Esophagus squamous epithelium (tissue), 5 donors: ENCODE measurements around the gene SPTY2D1. TPM values are rescaled to one million over a fixed set of nuclear protein-coding genes. Genes with fewer than 3 reads are reported as not detected.
A peak's percentile ranks its signal among the peaks of the same experiment; 100 is the strongest.
"Not testable (repeated sequence)": the region's sequence is repeated elsewhere in the genome, so short reads cannot be mapped to it uniquely, and the experiment has no call there.

ENCODE experiments used
- DNase-seq: peaks from one replicate; lab custom pipeline; 2025; lab: John Stamatoyannopoulos, UW
- H3K27ac ChIP-seq, 4 donors: fragments of 200-600 bp; sonication (generic); one replicate each; pipeline ENCODE4 v1.5.1; 2016 to 2019; ENCODE audit warnings: mild to moderate bottlenecking in 1 of 4
- H3K27me3 ChIP-seq, 4 donors: fragments of 200-600 bp; sonication (generic); 1 replicate in 3 of 4; 2 replicates in 1 of 4; pipeline versions ENCODE4 v1.5.1 to v1.6.0; 2017 to 2021; ENCODE audit warnings: antibody characterized with exemption in 1 of 4
- H3K36me3 ChIP-seq, 3 donors: fragments of 200-600 bp; sonication (generic); one replicate each; pipeline ENCODE4 v1.5.1; 2016 to 2019
- H3K4me1 ChIP-seq, 3 donors: fragments of 200-600 bp; sonication (generic); one replicate each; pipeline ENCODE4 v1.5.1; 2017 to 2019
- H3K4me3 ChIP-seq, 4 donors: fragments of 200-600 bp; sonication (generic); 1 replicate in 3 of 4; 2 replicates in 1 of 4; pipeline ENCODE4 v1.5.1; 2016 to 2019; ENCODE audit warnings: mild to moderate bottlenecking in 2 of 4, moderate library complexity in 1 of 4
- H3K9me3 ChIP-seq, 3 donors: fragments of 200-600 bp; sonication (generic); one replicate each; pipeline ENCODE4 v1.5.1; 2016 to 2019
- CTCF ChIP-seq, 6 experiments: fragments of 450-650 bp in 4 of 6; fragments of 200-600 bp in 2 of 6; sonication (generic) in 2 of 6; IDR thresholded peaks; one replicate each; pipeline ENCODE4 v1.5.1; 2016 to 2019; ENCODE audit warnings: antibody characterized with exemption in 6 of 6, mild to moderate bottlenecking in 4 of 6, moderate library complexity in 4 of 6
- POLR2A ChIP-seq, 4 donors: fragments of 450-650 bp; IDR thresholded peaks; one replicate each; pipeline ENCODE4 v1.6.1; 2017; ENCODE audit warnings: antibody characterized with exemption in 4 of 4, mild to moderate bottlenecking in 4 of 4, moderate library complexity in 3 of 4
- WGBS, 2 donors: methylation state at CpG; one replicate each; pipeline ENCODE4 v1.1.5; 2018; 5-methylcytosine and 5-hydroxymethylcytosine counted together
- intact Hi-C: fragments of 100-400 bp; cut with DNase I; formaldehyde crosslinking; loops from one replicate; pipeline ENCODE4 v1.15.0; 2022
- total RNA-seq, 4 donors: library from RNA; depleted of rRNA; stranded (reverse); fragments of >200 nt; gene quantifications; one replicate each; pipeline ENCODE4 v1.1.0, GENCODE V29; 2016
- donor health status: DM: yes; HTN: yes; CAD: no.

Gene SPTY2D1
- total RNA-seq, 4 donors from 2014 or later = 16.6 to 30.9 (median 19.0) TPM

DNA sequence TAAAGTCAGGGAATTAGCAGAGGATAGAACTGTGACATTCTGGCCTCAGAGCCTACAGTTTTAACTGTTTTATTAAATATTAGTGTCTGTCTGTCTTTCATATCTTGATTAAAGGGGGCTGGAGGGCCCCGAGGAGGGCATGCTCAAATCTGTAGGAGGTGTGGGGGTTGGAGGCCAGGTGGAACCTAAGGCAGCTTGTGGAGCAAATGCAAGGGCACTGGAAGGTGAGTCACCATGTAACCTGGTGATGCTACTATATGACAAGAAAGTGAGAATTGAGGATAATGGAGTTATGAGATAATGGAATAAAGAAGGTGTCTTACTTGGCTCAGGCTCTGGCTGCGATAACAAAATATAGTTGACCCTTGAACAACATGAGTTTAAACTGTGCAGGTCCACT lies 37.1 kb upstream of the SPTY2D1 start:
- intact Hi-C loops = no loop called here
- no peak for TF ChIP-seq CTCF (IDR thresholded peaks at IDR 0.05)
- no peak for TF ChIP-seq POLR2A (IDR thresholded peaks at IDR 0.05)
- Histone ChIP-seq H3K4me3 (no peak overlapping the region), H3K9me3 (no peaks in the 10 kb centered on the region), H3K36me3 (no peaks in the 10 kb centered on the region), H3K4me1 (peaks cover 0 to 16% (median 6%) of the 10 kb centered on the region in 3 donors), H3K27ac (no peak overlapping the region), H3K27me3 (no peaks in the 10 kb centered on the region)
- WGBS, 2 donors = 64 to 74% methylated on average over 2 of the region's 2 CpGs
- DNase-seq = no peak

DNA sequence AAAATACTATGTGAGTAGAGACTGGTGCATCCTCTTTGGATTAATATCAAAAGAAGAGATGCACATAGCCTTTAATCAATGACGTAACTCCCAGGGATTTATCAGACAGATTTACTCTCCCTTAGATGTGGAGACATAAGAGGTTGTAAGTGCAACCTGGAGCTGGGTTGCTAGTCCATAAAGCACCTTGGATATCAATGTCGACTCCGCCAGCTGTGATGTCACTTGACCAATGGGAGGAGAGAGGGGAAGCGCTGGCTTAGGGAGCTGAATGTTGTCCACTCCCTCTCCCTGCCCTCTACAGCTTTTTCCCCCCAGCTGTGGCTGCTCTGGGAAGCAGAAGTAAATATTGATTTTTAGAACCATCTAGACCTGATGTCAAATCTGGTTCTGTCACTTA lies 35.6 kb upstream of the SPTY2D1 start:
- intact Hi-C loops = no loop called here
- H3K27ac ChIP-seq = peak overlapping the region in 1 of 4 donors; percentile 40
- DNase-seq = no peak
- no peak overlapping the region for H3K4me3 ChIP-seq
- no peak for TF ChIP-seq CTCF (IDR thresholded peaks at IDR 0.05)
- no peak for TF ChIP-seq POLR2A (IDR thresholded peaks at IDR 0.05)
- no peaks in the 10 kb centered on the region for H3K9me3 ChIP-seq
- 60 to 78% methylated on average over 4 of the region's 4 CpGs for WGBS, 2 donors
- peaks cover 0 to 16% (median 6%) of the 10 kb centered on the region in 3 donors for H3K4me1 ChIP-seq
- no peaks in the 10 kb centered on the region for H3K27me3 ChIP-seq
- no peaks in the 10 kb centered on the region for H3K36me3 ChIP-seq

GRCh38 chr11:18669219-18669596 lies 35.1 kb upstream of the SPTY2D1 start:
- H3K4me1 ChIP-seq = peaks cover 0 to 16% (median 6%) of the 10 kb centered on the region in 3 donors
- TF ChIP-seq CTCF (IDR thresholded peaks at IDR 0.05) (no peak), POLR2A (IDR thresholded peaks at IDR 0.05) (no peak)
- H3K27me3 ChIP-seq = no peaks in the 10 kb centered on the region
- intact Hi-C loops = no loop called here
- H3K9me3 ChIP-seq = no peaks in the 10 kb centered on the region
- H3K27ac ChIP-seq = peak overlapping the region in 2 of 4 donors; percentile 31 to 40
- no peaks in the 10 kb centered on the region for H3K36me3 ChIP-seq
- no peak overlapping the region for H3K4me3 ChIP-seq
- no peak for DNase-seq
- 4 to 19% methylated on average over 2 of the region's 2 CpGs for WGBS, 2 donors

DNA sequence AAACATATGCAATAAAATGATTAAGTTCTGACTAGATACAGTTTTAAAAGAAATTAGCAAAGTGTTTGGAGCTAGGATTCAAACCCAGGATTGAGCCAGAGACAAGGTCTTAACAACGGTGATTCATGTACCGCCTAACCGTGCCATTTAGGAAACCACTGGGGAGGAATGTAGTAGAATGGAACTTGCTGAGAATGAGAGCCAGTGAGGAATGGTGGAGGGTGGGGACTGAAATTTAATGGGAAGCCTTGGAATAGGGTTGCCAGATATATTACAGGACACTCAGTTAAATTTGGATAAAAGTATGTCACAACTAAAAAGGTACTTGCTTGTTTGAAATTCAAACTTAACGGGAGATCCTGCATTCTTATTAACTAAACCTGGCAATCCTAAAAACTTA lies 34.0 kb upstream of the SPTY2D1 start:
- H3K4me1 ChIP-seq = peaks cover 0 to 16% (median 6%) of the 10 kb centered on the region in 3 donors
- H3K36me3 ChIP-seq = no peaks in the 10 kb centered on the region
- intact Hi-C loops = no loop called here
- 65 to 75% methylated on average over 4 of the region's 4 CpGs for WGBS, 2 donors
- no peaks in the 10 kb centered on the region for H3K27me3 ChIP-seq
- TF ChIP-seq CTCF (IDR thresholded peaks at IDR 0.05) (no peak), POLR2A (IDR thresholded peaks at IDR 0.05) (no peak)
- DNase-seq = no peak
- H3K27ac ChIP-seq = no peak overlapping the region
- no peak overlapping the region for H3K4me3 ChIP-seq
- H3K9me3 ChIP-seq = no peaks in the 10 kb centered on the region

GRCh38 chr11:18665353-18665872 lies 31.3 kb upstream of the SPTY2D1 start:
- H3K36me3 ChIP-seq, H3K9me3 ChIP-seq, intact Hi-C loops, DNase-seq, H3K4me3 ChIP-seq, H3K27me3 ChIP-seq, H3K27ac ChIP-seq: not testable (repeated sequence)
- H3K4me1 ChIP-seq = peaks cover 0 to 16% (median 6%) of the 10 kb centered on the region in 3 donors
- 57 to 76% methylated on average over 7 to 9 of the region's 10 CpGs for WGBS, 2 donors

- 66 to 79% methylated on average over 5 of the region's 5 CpGs for WGBS, 2 donors
- Histone ChIP-seq H3K4me3 (no peak overlapping the region), H3K27me3 (peaks cover 0 to 12% (median 0%) of the 10 kb centered on the region in 4 donors), H3K9me3 (no peaks in the 10 kb centered on the region), H3K27ac (no peak overlapping the region), H3K4me1 (no peaks in the 10 kb centered on the region), H3K36me3 (no peaks in the 10 kb centered on the region)
- intact Hi-C loops = no loop called here
- TF ChIP-seq CTCF (IDR thresholded peaks at IDR 0.05) (no peak), POLR2A (IDR thresholded peaks at IDR 0.05) (no peak)
- DNase-seq = no peak
Measured at GRCh38 chr11:18657673-18658072, 23.5 kb upstream of the SPTY2D1 start.
